ENCODE results near the gene PGAP1.

DNA sequence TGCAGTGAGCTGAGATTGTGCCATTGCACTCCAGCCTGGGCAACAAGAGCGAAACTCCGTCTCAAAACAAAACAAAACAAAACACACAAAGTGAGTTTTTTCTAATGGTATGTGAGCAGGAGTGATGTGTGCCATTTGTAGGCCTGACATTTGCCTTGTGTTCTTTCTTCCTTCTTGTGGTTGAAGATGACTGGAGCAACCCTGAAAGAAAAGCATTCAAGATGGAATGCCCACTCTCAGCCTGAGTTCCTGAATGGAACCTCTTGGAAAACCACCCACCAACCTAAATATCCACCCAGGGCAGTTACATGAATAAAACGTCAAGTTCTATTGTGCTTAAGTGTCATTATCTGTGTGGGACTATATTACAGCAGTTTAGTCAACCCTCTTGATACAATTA, 26.5 kb downstream of the PGAP1 start:
- TF ChIP-seq CTCF (IDR thresholded peaks at IDR 0.05) (no peak), ZFX (IDR thresholded peaks at IDR 0.05; ENCODE audit: borderline replicate concordance) (no peak)
